CD4-positive, alpha-beta T cell treated with Interleukin-6 for 4 hours (primary cell): ENCODE measurements around the gene ST8SIA6.
"Not testable (repeated sequence)": the region's sequence is repeated elsewhere in the genome, so short reads cannot be mapped to it uniquely, and the experiment has no call there.

Source experiments
- DNase-seq: peaks from one replicate; pipeline ENCODE4 v3.0.0-alpha.2; 2020; ENCODE audit warnings: mixed read lengths

The ST8SIA6 gene

DNA sequence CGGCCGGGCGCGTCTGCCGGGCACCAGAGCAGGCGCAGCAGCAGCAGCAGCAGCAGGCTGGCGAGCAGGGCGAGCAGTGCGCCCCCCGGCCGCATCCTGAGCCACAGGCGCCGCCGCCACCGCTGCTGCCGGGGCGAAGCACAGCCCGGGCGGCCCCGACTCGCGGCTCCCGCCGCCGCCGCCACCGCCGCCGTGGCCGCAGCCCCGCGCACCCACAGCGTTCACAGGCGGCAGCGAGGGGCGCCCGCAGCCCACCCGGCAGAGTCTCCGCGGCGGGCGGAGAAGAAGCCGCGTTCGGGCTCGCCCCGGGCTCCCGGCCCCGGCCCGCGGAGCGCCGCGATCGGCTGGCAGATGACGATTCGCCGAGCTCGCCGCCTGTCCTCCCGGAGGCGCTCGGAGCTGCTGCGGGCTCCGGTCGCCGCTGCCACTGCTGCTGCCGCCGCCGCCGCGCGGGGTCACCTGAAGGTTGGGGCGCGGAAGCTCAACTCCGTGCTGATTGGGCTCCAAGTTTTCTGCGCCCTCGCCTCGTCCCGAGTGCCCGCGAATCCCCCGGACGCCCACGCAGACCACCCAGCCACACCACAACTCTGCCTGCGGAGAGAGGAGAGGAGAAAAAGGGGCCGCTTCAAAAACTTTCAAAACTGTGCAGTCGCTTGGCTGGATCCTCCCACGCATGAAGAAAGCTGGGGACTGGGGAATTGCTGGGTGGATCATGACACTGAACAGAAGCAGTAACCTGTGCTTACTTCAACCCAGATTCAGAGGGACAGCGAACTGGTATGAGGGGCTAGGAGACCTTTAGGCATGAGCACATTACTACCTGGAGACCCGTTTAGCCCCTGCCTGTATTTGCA, at the start of gene ST8SIA6:
Gene ST8SIA6 (minus strand): TSS at position 435 of the 854 bp plus-strand sequence. CDS start 340 bp downstream, at position 95.
- DNase-seq, result peak; percentile 63

DNA sequence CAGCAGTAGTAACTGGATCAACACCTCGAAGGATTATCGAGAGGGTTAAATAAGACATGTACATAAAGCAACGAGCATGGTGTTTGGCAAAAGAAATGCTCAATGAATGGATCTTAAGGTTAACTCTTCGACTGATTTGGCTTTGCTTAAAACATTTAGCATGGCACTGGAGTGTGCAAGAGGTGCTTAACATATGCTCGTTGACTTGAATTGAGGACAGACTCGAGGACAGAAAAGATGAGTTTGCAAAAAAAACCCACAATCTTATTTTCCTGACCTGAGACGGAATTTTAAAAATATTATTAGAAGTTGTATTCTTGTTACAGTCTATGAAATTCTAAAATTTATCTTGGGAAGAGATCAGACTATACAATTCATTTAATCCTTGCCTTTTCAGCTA, 49.4 kb upstream of the ST8SIA6 start:
- DNase-seq, result no peak

DNA sequence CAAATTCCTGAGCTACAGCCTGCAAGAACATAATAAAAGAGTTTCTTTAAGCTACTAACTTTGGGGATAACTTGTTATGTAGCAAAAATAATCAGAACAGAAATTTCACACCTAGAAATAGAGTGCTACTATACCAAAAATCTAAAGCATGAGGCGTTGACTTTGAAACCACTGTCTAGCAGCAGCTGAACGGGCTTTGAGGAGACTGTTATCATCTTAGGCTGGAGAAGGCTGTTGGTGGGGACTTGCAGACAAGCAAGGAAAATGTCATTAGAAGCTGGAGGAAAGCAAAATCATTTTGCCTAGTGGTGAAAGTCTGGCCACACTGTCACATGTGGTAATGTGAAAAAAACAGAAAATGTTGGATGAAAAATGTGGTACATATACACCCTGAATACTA, 48.4 kb upstream of the ST8SIA6 start:
- no peak for DNase-seq

DNA sequence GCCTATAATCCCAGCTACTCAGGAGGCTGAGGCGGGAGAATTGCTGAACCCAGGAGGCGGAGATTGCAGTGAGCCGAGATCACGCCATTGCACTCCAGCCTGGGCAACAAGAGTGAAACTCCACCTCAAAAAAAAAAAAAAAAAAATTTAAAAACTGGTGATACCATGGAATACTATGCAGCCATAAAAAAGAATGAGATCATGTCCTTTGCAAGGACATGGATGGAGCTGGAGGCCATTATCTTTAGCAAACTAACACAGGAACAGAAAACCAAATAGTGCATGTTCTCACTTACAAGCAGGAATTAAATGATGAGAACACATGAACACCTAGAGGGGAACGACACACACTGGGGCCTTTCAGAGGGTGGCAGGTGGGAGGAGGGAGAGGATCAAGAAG, 44.6 kb upstream of the ST8SIA6 start:
- not testable (repeated sequence) for DNase-seq

DNA sequence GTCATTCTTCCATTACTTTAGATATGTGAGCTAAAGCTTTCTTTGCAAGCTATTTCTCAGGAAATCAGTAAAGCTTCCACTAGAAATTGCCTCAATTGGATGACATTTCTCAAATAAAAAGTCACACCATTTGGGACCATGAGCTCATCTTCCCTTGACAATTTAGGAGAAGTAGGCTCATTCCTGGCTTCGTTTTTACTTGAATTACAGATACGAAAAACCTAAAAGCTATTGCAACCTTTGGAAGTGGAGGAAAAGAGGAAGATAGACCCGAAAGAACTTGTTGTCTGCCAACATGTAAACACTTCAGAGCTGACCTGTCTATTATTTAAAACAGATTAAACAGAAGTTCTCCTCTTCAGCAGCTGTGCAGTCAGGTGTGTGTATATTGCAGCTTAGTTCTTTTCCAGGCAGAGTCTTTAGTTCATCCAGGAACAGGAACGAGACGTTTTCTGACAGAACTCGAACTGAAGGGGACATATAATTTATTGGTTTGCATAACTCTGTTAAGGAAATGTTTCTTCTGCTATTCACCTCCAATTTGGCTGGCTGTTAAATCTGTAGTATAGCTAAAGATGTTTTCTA, 43.1 kb upstream of the ST8SIA6 start:
- DNase-seq, result no peak

GRCh38 chr10:17494626-17495260, 40.3 kb upstream of the ST8SIA6 start:
- DNase-seq, result no peak

DNA sequence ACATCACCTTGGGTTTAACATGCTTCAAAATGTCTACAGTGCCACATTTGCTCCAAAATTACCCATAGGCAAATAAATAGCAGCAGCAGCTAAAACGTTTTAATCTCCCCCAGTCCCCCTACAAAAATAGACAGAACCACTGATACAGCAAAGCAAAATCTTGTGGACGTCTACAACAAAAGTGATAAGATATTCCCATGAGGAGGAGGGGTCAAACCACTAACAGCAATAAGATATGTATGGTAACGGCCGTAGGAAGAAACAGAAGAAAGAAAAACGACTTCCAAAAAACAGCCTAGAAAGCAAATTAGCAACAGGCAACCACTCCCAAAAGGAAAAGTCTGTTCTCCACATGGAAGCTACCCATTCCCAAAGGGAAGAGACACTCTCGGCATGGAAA, 34.5 kb upstream of the ST8SIA6 start:
- DNase-seq, result no peak

DNA sequence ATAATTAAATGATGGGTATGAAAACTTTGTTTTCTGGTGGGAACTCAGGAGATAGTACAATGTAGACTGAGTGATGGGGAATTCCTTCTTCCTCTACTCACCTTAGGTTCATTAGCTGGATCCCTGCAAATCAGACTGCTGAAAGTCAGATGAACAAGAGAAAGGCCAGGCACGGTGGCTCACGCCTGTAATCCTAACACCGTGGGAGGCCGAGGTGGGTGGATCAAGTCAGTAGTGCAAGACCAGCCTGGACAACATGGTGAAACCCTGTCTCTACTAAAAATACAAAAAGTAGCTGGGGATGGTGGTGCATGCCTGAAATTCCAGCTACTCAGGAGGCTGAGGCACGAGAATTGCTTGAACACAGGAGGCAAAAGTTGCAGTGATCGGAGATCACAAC, 28.7 kb upstream of the ST8SIA6 start:
- DNase-seq, result no peak

- no peak for DNase-seq
These were observed 25.4 kb upstream of the ST8SIA6 start for GRCh38 chr10:17479822-17480221.

DNA sequence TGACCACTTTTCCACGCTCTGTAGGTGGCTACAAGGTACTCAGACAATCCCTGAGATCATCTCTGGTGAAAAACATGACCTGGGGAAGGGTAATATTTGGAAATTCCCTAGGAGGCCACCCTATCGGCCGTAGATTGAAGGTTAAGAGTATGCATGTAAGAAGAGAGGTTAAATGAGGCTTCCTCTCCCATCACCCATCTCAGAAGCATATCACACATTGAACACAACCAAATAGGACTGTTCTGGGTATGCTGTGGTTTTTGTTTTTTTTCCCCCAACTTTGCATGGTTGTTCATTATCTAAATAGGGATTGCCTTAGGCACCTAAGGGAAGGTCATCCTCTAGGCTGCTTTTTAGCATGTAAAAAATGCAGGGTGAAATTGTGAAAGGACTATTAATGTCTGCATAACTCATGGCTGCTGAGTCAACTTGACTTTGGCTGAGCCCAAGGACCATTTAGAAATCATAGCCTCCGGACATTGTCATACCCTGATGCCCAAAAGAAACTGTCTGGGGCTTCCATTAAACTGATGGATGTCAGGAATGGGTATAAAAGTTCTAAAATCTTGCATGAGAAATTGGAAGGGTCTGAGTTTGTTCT, 24.7 kb upstream of the ST8SIA6 start:
- DNase-seq, result no peak

- DNase-seq, result no peak
These were observed 21.7 kb upstream of the ST8SIA6 start for GRCh38 chr10:17476073-17476472.

GRCh38 chr10:17475661-17476060, 21.3 kb upstream of the ST8SIA6 start:
- no peak for DNase-seq

GRCh38 chr10:17474595-17475323, 20.4 kb upstream of the ST8SIA6 start:
- DNase-seq, result no peak

DNA sequence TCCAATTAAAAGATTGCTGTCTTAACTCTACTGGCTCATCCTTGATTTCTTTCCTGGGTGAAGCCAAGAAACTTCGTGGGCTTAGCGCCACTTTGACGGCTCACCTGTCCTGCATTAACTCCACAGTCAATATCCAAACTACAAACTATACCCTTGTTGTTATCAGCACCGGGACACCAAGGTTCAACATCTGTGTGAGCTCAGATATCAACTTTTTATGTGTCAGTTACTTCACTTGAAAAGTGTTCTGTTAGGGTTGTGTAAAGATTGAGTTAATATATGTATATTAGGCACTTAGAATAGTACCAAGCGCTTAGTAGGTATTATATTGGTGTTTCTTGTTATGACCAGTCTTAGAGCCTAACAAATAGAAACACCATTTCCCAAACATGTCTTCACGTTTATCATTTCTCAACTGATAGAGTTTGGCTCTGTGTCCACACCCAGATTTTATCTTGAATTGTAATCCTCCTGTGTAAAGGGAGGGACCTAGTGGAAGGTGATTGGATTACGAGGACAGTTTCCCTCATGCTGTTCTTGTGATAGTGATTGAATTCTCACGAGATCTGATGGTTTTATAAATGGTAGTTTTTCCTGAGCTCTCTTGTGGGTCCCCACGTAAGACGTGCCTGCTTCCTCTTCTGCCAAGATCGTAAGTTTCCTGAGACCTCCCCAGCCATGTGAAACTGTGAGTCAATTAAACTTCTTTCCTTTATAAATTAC, 19.0 kb upstream of the ST8SIA6 start:
- no peak for DNase-seq

GRCh38 chr10:17472481-17473227, 18.3 kb upstream of the ST8SIA6 start:
- DNase-seq, result no peak

DNA sequence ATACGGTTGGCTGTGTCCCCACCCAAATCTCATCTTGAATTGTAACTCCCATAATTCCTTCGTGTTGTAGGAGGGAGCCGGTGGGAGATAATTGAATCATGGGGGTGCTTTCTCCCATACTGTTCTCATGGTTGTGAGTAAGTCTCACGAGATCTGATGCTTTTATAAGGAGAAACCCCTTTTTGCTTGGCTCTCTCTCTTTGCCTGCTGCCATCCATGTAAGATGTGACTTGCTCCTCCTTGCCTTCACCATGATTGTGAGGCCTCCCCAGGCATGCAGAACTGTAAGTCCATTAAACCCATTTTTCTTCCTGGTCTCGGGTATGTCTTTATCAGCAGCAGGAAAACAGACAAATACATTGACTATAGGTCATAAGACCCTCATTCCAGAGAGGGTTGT, 15.9 kb upstream of the ST8SIA6 start:
- no peak for DNase-seq

- DNase-seq, result no peak
These were observed 11.1 kb upstream of the ST8SIA6 start for GRCh38 chr10:17465328-17466125.

DNA sequence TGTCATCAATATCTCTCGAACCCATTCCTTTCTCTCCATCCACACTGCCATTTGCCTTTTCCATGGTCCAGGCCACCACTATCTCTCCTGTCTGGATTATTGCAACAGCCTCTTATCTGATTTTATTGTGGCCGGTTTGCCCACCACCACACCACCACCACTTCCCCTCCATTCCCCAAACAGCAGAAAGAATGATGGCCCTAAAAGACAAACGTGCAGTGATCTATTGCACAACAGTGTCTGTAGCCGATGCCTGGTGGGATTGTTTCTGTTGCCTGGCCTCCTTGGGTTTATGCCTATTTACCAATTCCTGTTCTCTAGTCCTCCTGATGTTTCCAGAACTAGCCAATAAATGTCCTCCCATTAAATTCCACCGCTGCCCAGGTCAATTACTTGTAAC, 10.2 kb upstream of the ST8SIA6 start:
- DNase-seq, result no peak

DNA sequence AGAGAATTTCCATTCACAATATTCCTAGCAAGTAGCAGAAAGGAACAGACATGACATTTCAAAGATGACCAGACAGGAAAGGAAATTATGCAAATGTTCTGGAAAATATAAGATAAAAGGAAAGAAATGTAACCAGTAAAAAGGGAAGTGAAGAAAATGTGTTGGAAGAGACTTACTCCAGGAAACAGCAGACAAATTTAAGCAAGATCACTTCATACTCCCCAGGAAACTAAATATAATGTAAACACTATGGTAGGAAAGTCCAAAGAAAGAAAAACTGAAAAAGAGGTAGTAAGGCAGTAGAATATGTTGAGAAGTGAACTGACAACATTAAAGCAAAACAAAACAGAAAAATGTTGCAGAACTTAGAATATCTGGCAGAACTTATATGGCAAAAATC, 6.4 kb upstream of the ST8SIA6 start:
- no peak for DNase-seq

GRCh38 chr10:17457083-17457482, 2.7 kb upstream of the ST8SIA6 start:
- no peak for DNase-seq
